Fibroblast of villous mesenchyme (primary cell): ENCODE data around the gene KCNIP4. TPM values are rescaled to one million over a fixed set of nuclear protein-coding genes. Genes with fewer than 3 reads are reported as not detected.

Source experiments
- DNase-seq: peaks from one replicate; pipeline ENCODE4 v3.0.0-alpha.2; 2010; ENCODE audit warnings: low read depth
- H3K4me3 ChIP-seq: 2 replicates; pipeline ENCODE4 v1.5.1; 2011; ENCODE audit warnings: low read depth, mild to moderate bottlenecking, low read length
- CTCF ChIP-seq: IDR thresholded peaks from 2 replicates; pipeline ENCODE4 v1.5.1; 2012; ENCODE audit warnings: low read depth, mild to moderate bottlenecking, low read length; ENCODE audit not compliant: insufficient read depth
- total RNA-seq: library from RNA; depleted of rRNA; stranded (reverse); fragments of >200 nt; gene quantifications from 2 replicates; pipeline ENCODE4 v1.2.3, GENCODE V29; 2012

The KCNIP4 gene
- total RNA-seq, 1 donor, result under 0.01 TPM

GRCh38 chr4:21077967-21078366 is 870.6 kb downstream of the KCNIP4 start:
- peak; percentile 2 for DNase-seq
- H3K4me3 ChIP-seq, result no peak overlapping the region
- TF ChIP-seq CTCF, result no peak

- DNase-seq, result no peak
- H3K4me3 ChIP-seq, result no peak overlapping the region
- no peak for TF ChIP-seq CTCF
Observed at GRCh38 chr4:21067351-21067750, 881.2 kb downstream of the KCNIP4 start.

GRCh38 chr4:21061902-21062301 is 886.7 kb downstream of the KCNIP4 start:
- DNase-seq, result no peak
- H3K4me3 ChIP-seq, result no peak overlapping the region
- TF ChIP-seq CTCF, result no peak

- H3K4me3 ChIP-seq, result no peak overlapping the region
- TF ChIP-seq CTCF, result no peak
- DNase-seq, result peak; percentile 3
Observed at GRCh38 chr4:21046141-21046540, 902.4 kb downstream of the KCNIP4 start.

GRCh38 chr4:21045119-21045518 is 903.5 kb downstream of the KCNIP4 start:
- DNase-seq, result no peak
- TF ChIP-seq CTCF, result no peak
- H3K4me3 ChIP-seq, result no peak overlapping the region

GRCh38 chr4:21041708-21042107 is 906.9 kb downstream of the KCNIP4 start:
- TF ChIP-seq CTCF, result no peak
- no peak overlapping the region for H3K4me3 ChIP-seq
- DNase-seq, result no peak

GRCh38 chr4:21034728-21035127 is 913.8 kb downstream of the KCNIP4 start:
- no peak for TF ChIP-seq CTCF
- no peak overlapping the region for H3K4me3 ChIP-seq
- DNase-seq, result no peak
